Mesenchymal stem cell (in vitro differentiated cells and primary cell): ENCODE measurements around the gene DPYD.

ENCODE experiments used
- DNase-seq: peaks from one replicate; pipeline ENCODE4 v3.0.0-alpha.2; 2013
- H2AFZ ChIP-seq: one replicate; pipeline ENCODE4 v1.6.1; 2013; ENCODE audit warnings: low read depth, mild to moderate bottlenecking, control low read depth, inconsistent platforms, low read length, moderate library complexity
- H2AK5ac ChIP-seq: 2 replicates; pipeline ENCODE4 v1.6.1; 2013; ENCODE audit warnings: low read length, moderate library complexity, mild to moderate bottlenecking, inconsistent platforms; ENCODE audit not compliant: severe bottlenecking
- H2BK120ac ChIP-seq: one replicate; pipeline ENCODE4 v1.6.1; 2013; ENCODE audit warnings: low read depth, mild to moderate bottlenecking, inconsistent platforms, low read length, moderate library complexity
- H2BK12ac ChIP-seq, 2 experiments: one replicate each; pipeline ENCODE4 v1.6.1; 2013; ENCODE audit warnings: inconsistent platforms in 2 of 2, low read length in 2 of 2, mild to moderate bottlenecking in 2 of 2, moderate library complexity in 2 of 2, control low read depth in 1 of 2
- H2BK15ac ChIP-seq: one replicate; pipeline ENCODE4 v1.6.1; 2013; ENCODE audit warnings: mild to moderate bottlenecking, low read depth, inconsistent platforms; ENCODE audit not compliant: poor library complexity, severe bottlenecking
- H2BK5ac ChIP-seq: 2 replicates; pipeline ENCODE4 v1.6.1; 2013; ENCODE audit warnings: low read depth, mild to moderate bottlenecking, low read length, control low read depth, inconsistent platforms; ENCODE audit not compliant: poor library complexity, severe bottlenecking
- H3K14ac ChIP-seq, 2 experiments: one replicate each; pipeline ENCODE4 v1.6.1; 2013; ENCODE audit warnings: inconsistent platforms in 2 of 2, low read length in 2 of 2, control low read depth in 1 of 2, mild to moderate bottlenecking in 1 of 2, moderate library complexity in 1 of 2
- H3K18ac ChIP-seq, 2 experiments: one replicate each; pipeline ENCODE4 v1.6.1; 2013; ENCODE audit warnings: inconsistent platforms in 2 of 2, low read length in 2 of 2, control low read depth in 1 of 2, low read depth in 1 of 2, mild to moderate bottlenecking in 1 of 2
- H3K23ac ChIP-seq, 2 experiments: one replicate each; pipeline ENCODE4 v1.6.1; 2013; ENCODE audit warnings: inconsistent platforms in 2 of 2, low read length in 2 of 2, mild to moderate bottlenecking in 2 of 2, moderate library complexity in 2 of 2, control low read depth in 1 of 2
- H3K27ac ChIP-seq: 2 replicates; pipeline ENCODE4 v1.5.1; 2013; ENCODE audit warnings: mild to moderate bottlenecking, moderate library complexity, low read length, control low read depth, inconsistent platforms; ENCODE audit not compliant: poor library complexity, severe bottlenecking
- H3K27me3 ChIP-seq, 2 experiments: 2 replicates each; pipeline versions ENCODE4 v1.6.1 to v1.7.0; 2013; ENCODE audit warnings: low read length in 2 of 2, mild to moderate bottlenecking in 2 of 2, moderate library complexity in 2 of 2, control low read depth in 1 of 2, inconsistent platforms in 1 of 2; ENCODE audit not compliant: control insufficient read depth in 1 of 2, insufficient read depth in 1 of 2
- H3K36me3 ChIP-seq, 2 experiments: 2 replicates each; pipeline versions ENCODE4 v1.6.1 to v1.7.0; 2013; ENCODE audit warnings: low read length in 2 of 2, control low read depth in 1 of 2, inconsistent platforms in 1 of 2, low read depth in 1 of 2, mild to moderate bottlenecking in 1 of 2; ENCODE audit not compliant: insufficient read depth in 2 of 2, control insufficient read depth in 1 of 2
- H3K4ac ChIP-seq, 2 experiments: one replicate each; pipeline ENCODE4 v1.6.1; 2013; ENCODE audit warnings: inconsistent platforms in 2 of 2, low read length in 2 of 2, mild to moderate bottlenecking in 2 of 2, moderate library complexity in 2 of 2, control low read depth in 1 of 2, low read depth in 1 of 2
- H3K4me1 ChIP-seq: 2 replicates; pipeline ENCODE4 v1.6.1; 2013; ENCODE audit warnings: low read depth, low read length, control low read depth; ENCODE audit not compliant: control insufficient read depth, insufficient read depth
- H3K4me2 ChIP-seq: 2 replicates; pipeline ENCODE4 v1.6.1; 2013; ENCODE audit warnings: low read length, mild to moderate bottlenecking, inconsistent platforms; ENCODE audit not compliant: poor library complexity, severe bottlenecking
- H3K4me3 ChIP-seq, 2 experiments: 2 replicates each; pipeline versions ENCODE4 v1.5.1 to v1.7.0; 2013; ENCODE audit warnings: low read length in 2 of 2, mild to moderate bottlenecking in 2 of 2, control low read depth in 1 of 2, low read depth in 1 of 2; ENCODE audit not compliant: insufficient read depth in 1 of 2
- H3K79me1 ChIP-seq: replicated peaks from 2 replicates; pipeline ENCODE4 v1.6.1; 2013; ENCODE audit warnings: mild to moderate bottlenecking, control low read depth, low read length, inconsistent platforms; ENCODE audit not compliant: poor library complexity, severe bottlenecking
- H3K9ac ChIP-seq: 2 replicates; pipeline ENCODE4 v1.7.0; 2013; ENCODE audit warnings: mild to moderate bottlenecking, low read length, moderate library complexity
- H3K9me3 ChIP-seq: 2 replicates; pipeline ENCODE4 v1.7.0; 2013; ENCODE audit warnings: mild to moderate bottlenecking, low read length; ENCODE audit not compliant: control insufficient read depth
- H4K8ac ChIP-seq: one replicate; pipeline ENCODE4 v1.6.1; 2013; ENCODE audit warnings: inconsistent platforms, mild to moderate bottlenecking, low read length, moderate library complexity
- H4K91ac ChIP-seq: one replicate; pipeline ENCODE4 v1.6.1; 2013; ENCODE audit warnings: mild to moderate bottlenecking, low read length, inconsistent platforms
- WGBS: methylation state at CpG from one replicate; pipeline ENCODE4 v1.1.7; 2013; ENCODE audit warnings: mixed read lengths; 5-methylcytosine and 5-hydroxymethylcytosine counted together

The DPYD gene

GRCh38 chr1:97603218-97603617, 317.6 kb downstream of the DPYD start:
- H3K27me3 ChIP-seq: no peaks in the 10 kb centered on the region
- no peak overlapping the region for H3K23ac ChIP-seq
- H3K14ac ChIP-seq: no peak overlapping the region
- no peak overlapping the region for H3K4me3 ChIP-seq
- H3K18ac ChIP-seq: no peak overlapping the region
- no peak overlapping the region for H2AFZ ChIP-seq
- H2BK5ac ChIP-seq: no peak overlapping the region
- WGBS: 95% methylated on average over 2 of the region's 3 CpGs
- no peak overlapping the region for H2BK120ac ChIP-seq
- H3K4ac ChIP-seq: no peak overlapping the region
- no peak overlapping the region for H2AK5ac ChIP-seq
- H3K4me1 ChIP-seq: no peaks in the 10 kb centered on the region
- H3K4me2 ChIP-seq: no peak overlapping the region
- H3K36me3 ChIP-seq: no peaks in the 10 kb centered on the region
- no peaks in the 10 kb centered on the region for H3K9me3 ChIP-seq
- no peak overlapping the region for H2BK12ac ChIP-seq
- H3K27ac ChIP-seq: no peak overlapping the region
- no peak overlapping the region for H2BK15ac ChIP-seq
- H4K8ac ChIP-seq: no peak overlapping the region
- H4K91ac ChIP-seq: no peak overlapping the region
- no peak overlapping the region for H3K9ac ChIP-seq
- DNase-seq: no peak
- no peaks in the 10 kb centered on the region for H3K79me1 ChIP-seq

- Histone ChIP-seq H3K23ac (no peak overlapping the region), H3K9me3 (no peaks in the 10 kb centered on the region), H3K4me2 (no peak overlapping the region), H3K4me3 (no peak overlapping the region), H3K4me1 (no peaks in the 10 kb centered on the region), H3K27me3 (no peaks in the 10 kb centered on the region), H3K14ac (no peak overlapping the region), H3K18ac (no peak overlapping the region), H2BK5ac (no peak overlapping the region), H4K91ac (no peak overlapping the region), H4K8ac (no peak overlapping the region), H2AK5ac (no peak overlapping the region), H3K36me3 (peaks cover 0 to 7% of the 10 kb centered on the region in 2 experiments), H2AFZ (no peak overlapping the region), H3K79me1 (no peaks in the 10 kb centered on the region), H2BK15ac (no peak overlapping the region), H3K4ac (no peak overlapping the region), H3K27ac (no peak overlapping the region), H2BK120ac (no peak overlapping the region), H3K9ac (no peak overlapping the region), H2BK12ac (no peak overlapping the region)
- DNase-seq: peak; percentile 2
- 93% methylated on average over 2 of the region's 2 CpGs for WGBS
Measured at GRCh38 chr1:97599447-97599846, 321.4 kb downstream of the DPYD start.

- Histone ChIP-seq H2BK5ac (no peak overlapping the region), H2AFZ (no peak overlapping the region), H3K14ac (no peak overlapping the region), H3K4me1 (no peaks in the 10 kb centered on the region), H3K4ac (no peak overlapping the region), H2BK15ac (no peak overlapping the region), H3K9me3 (no peaks in the 10 kb centered on the region), H2BK12ac (no peak overlapping the region), H2AK5ac (no peak overlapping the region), H3K4me3 (no peak overlapping the region), H4K91ac (no peak overlapping the region), H3K27me3 (no peaks in the 10 kb centered on the region), H3K18ac (no peak overlapping the region), H3K4me2 (no peak overlapping the region), H3K23ac (no peak overlapping the region), H4K8ac (no peak overlapping the region), H3K36me3 (peaks cover 0 to 50% of the 10 kb centered on the region in 2 experiments), H3K9ac (no peak overlapping the region), H3K79me1 (no peaks in the 10 kb centered on the region), H2BK120ac (no peak overlapping the region), H3K27ac (no peak overlapping the region)
- no peak for DNase-seq
- 91% methylated on average over 8 of the region's 8 CpGs for WGBS
Measured at GRCh38 chr1:97593192-97593591, 327.6 kb downstream of the DPYD start.

- Histone ChIP-seq H2AFZ (no peak overlapping the region), H3K27ac (no peak overlapping the region), H2BK15ac (no peak overlapping the region), H3K79me1 (no peaks in the 10 kb centered on the region), H3K18ac (no peak overlapping the region), H3K9ac (no peak overlapping the region), H2AK5ac (no peak overlapping the region), H2BK5ac (no peak overlapping the region), H4K91ac (no peak overlapping the region), H2BK120ac (no peak overlapping the region), H3K4ac (no peak overlapping the region), H3K27me3 (no peaks in the 10 kb centered on the region), H3K4me3 (no peak overlapping the region), H3K14ac (no peak overlapping the region), H4K8ac (no peak overlapping the region), H3K36me3 (peaks cover 0 to 50% of the 10 kb centered on the region in 2 experiments), H3K23ac (no peak overlapping the region), H3K4me2 (no peak overlapping the region), H3K4me1 (no peaks in the 10 kb centered on the region), H3K9me3 (no peaks in the 10 kb centered on the region), H2BK12ac (no peak overlapping the region)
- DNase-seq: no peak
Measured at GRCh38 chr1:97588772-97589171, 332.1 kb downstream of the DPYD start.
